AG04450 (cell line): ENCODE data around the gene SRF. TPM values are rescaled to one million over a fixed set of nuclear protein-coding genes. Genes with fewer than 3 reads are reported as not detected.

Source experiments
- CTCF ChIA-PET: fragments of 300-600, 350-600 bp; formaldehyde crosslinking; extraction: SDS; loops from one replicate; lab custom pipeline; 2022; ENCODE audit warnings: antibody characterized with exemption, inconsistent platforms; lab: Charles Lee
- POLR2A ChIA-PET: fragments of 350-600 bp; formaldehyde crosslinking; extraction: SDS; loops from one replicate; lab custom pipeline; 2021; ENCODE audit warnings: antibody characterized with exemption, inconsistent platforms; lab: Yijun Ruan, JAX
- DNase-seq: peaks from one replicate; pipeline ENCODE4 v3.0.0-alpha.2; 2011; ENCODE audit warnings: low read depth, low spot score
- H3K27ac ChIP-seq: one replicate; pipeline ENCODE4 v1.5.1; 2012; ENCODE audit warnings: low read depth, low read length, control low read depth
- H3K27me3 ChIP-seq: one replicate; pipeline ENCODE4 v1.6.0; 2012; ENCODE audit warnings: low read length; ENCODE audit not compliant: control insufficient read depth, insufficient read depth
- H3K4me3 ChIP-seq: 2 replicates; pipeline ENCODE4 v1.5.1; 2011; ENCODE audit warnings: mild to moderate bottlenecking, low read depth, low read length, control low read depth
- H3K9me3 ChIP-seq: 2 replicates; pipeline ENCODE4 v1.5.1; 2012; ENCODE audit warnings: low read length; ENCODE audit not compliant: control insufficient read depth, insufficient read depth
- polyA plus RNA-seq: library from polyadenylated mRNA; depleted of rRNA; stranded (reverse); fragments of >200 nt; gene quantifications from 2 replicates; pipeline ENCODE4 v1.2.3, GENCODE V29; 2011
- TF ChIP-seq, protein P1 (sequence below): IDR thresholded peaks from 2 replicates; pipeline ENCODE4 v1.5.1; 2011; ENCODE audit warnings: low read depth, low read length, control low read depth, inconsistent platforms

The SRF gene
- polyA plus RNA-seq, 1 experiment: 36.8 TPM

DNA sequence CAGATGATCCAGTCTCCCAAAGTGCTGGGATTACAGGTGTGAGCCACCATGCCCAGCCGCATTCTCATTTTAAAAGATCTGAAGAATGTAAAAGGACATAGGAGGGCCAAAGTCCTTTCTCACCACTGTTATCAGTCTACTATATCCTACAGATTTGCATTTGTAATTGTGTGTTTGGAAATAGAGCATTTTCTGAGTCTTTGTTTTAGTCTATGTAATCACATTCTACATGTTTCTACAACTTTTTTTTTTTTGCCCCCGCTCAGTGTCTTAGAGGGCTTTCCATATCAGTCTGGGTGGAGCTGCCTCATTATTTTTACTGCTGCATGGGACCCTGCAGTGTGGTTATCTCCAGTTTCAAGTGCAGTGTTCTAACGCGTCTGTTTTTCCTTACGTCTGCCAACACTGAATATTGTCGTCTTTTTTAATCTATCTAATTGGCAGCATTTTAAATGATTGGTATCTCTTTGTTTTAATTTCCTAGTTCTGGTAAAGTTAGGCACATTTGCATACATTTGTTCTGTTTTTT lies 18.8 kb downstream of the SRF start:
- TF ChIP-seq, protein P1, sequence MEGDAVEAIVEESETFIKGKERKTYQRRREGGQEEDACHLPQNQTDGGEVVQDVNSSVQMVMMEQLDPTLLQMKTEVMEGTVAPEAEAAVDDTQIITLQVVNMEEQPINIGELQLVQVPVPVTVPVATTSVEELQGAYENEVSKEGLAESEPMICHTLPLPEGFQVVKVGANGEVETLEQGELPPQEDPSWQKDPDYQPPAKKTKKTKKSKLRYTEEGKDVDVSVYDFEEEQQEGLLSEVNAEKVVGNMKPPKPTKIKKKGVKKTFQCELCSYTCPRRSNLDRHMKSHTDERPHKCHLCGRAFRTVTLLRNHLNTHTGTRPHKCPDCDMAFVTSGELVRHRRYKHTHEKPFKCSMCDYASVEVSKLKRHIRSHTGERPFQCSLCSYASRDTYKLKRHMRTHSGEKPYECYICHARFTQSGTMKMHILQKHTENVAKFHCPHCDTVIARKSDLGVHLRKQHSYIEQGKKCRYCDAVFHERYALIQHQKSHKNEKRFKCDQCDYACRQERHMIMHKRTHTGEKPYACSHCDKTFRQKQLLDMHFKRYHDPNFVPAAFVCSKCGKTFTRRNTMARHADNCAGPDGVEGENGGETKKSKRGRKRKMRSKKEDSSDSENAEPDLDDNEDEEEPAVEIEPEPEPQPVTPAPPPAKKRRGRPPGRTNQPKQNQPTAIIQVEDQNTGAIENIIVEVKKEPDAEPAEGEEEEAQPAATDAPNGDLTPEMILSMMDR: no peak
- H3K4me3 ChIP-seq: no peak overlapping the region
- no peak for DNase-seq
- ChIA-PET POLR2A (no interaction called here), CTCF (interaction anchor here (1.5 kb wide), 1 partner anchor 289 kb away, joined by 3 read pairs; no protein-coding TSS in a partner anchor)
- no peaks in the 10 kb centered on the region for H3K9me3 ChIP-seq
- H3K27me3 ChIP-seq: no peaks in the 10 kb centered on the region
- no peak overlapping the region for H3K27ac ChIP-seq

DNA sequence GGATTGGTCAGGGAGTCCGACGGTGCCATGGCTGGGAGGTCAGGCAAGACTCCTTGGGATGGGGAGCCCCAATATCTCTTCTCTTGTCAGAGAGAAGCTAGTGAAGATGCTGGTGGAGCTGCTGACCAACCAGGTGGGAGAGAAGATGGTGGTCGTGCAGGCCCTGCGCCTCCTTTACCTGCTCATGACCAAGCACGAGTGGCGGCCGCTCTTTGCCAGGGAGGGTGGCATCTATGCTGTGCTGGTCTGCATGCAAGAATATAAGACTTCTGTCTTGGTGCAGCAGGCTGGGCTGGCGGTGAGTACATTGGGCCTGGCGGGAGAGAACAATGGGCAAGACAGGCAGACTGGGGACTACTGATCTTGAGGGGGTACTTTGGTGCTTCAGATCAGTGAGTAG lies 21.8 kb downstream of the SRF start:
- CTCF ChIA-PET: no interaction called here
- no peak for DNase-seq

GRCh38 chr6:43193929-43194328 lies 22.9 kb downstream of the SRF start:
- no peaks in the 10 kb centered on the region for H3K9me3 ChIP-seq
- CTCF ChIA-PET: interaction anchor here (1.2 kb wide), 1 partner anchor 140 kb away, joined by 3 read pairs; no protein-coding TSS in a partner anchor
- H3K27ac ChIP-seq: no peak overlapping the region
- TF ChIP-seq, protein P1: no peak
- no peaks in the 10 kb centered on the region for H3K27me3 ChIP-seq
- H3K4me3 ChIP-seq: no peak overlapping the region
- POLR2A ChIA-PET: interaction anchor here (0.7 kb wide), 1 partner anchor 189 kb away, joined by 3 read pairs; no protein-coding TSS in a partner anchor
- DNase-seq: no peak

More for the DNA sequence above, 21.8 kb downstream of the SRF start:
- TF ChIP-seq, protein P1: no peak
- POLR2A ChIA-PET: no interaction called here
- Histone ChIP-seq H3K9me3 (no peaks in the 10 kb centered on the region), H3K27me3 (no peaks in the 10 kb centered on the region), H3K4me3 (no peak overlapping the region), H3K27ac (no peak overlapping the region)

DNA sequence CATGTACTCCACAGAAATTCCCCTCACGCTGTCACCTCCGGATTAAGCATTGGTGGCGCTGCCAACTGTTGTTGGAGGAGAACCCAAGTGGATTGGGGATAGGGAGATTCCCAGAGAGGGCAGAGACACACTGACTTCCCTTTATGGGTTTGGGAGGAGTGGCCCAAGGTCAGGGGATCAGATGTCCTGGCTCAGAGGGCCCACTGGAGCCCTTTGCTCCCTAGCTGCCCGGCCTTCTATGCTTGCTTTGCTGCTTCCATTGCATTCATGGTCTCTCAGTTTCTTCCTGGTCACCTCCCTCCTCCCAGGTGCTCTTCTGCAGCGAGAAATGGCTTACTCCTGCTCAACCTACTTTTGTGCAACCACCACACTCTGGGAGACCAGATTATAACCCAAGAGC lies 25.3 kb downstream of the SRF start:
- Histone ChIP-seq H3K27ac (no peak overlapping the region), H3K9me3 (no peaks in the 10 kb centered on the region), H3K4me3 (no peak overlapping the region), H3K27me3 (no peaks in the 10 kb centered on the region)
- ChIA-PET CTCF (no interaction called here), POLR2A (no interaction called here)
- DNase-seq: no peak
- TF ChIP-seq, protein P1: no peak

- Histone ChIP-seq H3K4me3 (no peak overlapping the region), H3K9me3 (no peaks in the 10 kb centered on the region), H3K27me3 (no peaks in the 10 kb centered on the region), H3K27ac (no peak overlapping the region)
- no peak for DNase-seq
- ChIA-PET POLR2A (no interaction called here), CTCF (no interaction called here)
- TF ChIP-seq, protein P1: no peak
These were observed 28.8 kb downstream of the SRF start for GRCh38 chr6:43199912-43200311.
